SK-N-SH treated with all-trans-retinoic acid at 6 μM for 48 hours (cell line): ENCODE measurements around the gene GPR137.

Experiments
- ATAC-seq: fragments of 200-7000 bp; cut with Tn5 transposase; 3 replicates; pipeline ENCODE4 v1.9.1; 2020; ENCODE audit warnings: mild to moderate bottlenecking, moderate library complexity
- ARNTL ChIP-seq: fragments of 450-650 bp; formaldehyde crosslinking; IDR thresholded peaks from 2 replicates; pipeline ENCODE4 v1.5.0; 2020; ENCODE audit warnings: low read depth, mild to moderate bottlenecking, moderate library complexity, borderline replicate concordance
- BACH2 ChIP-seq: fragments of 250-450 bp; sonication (Bioruptor Pico); IDR thresholded peaks from 2 replicates; pipeline ENCODE4 v1.9.0; 2021; ENCODE audit warnings: mild to moderate bottlenecking, borderline replicate concordance
- CREB5 ChIP-seq: fragments of 250-450 bp; sonication (Bioruptor Pico); IDR thresholded peaks from 2 replicates; pipeline ENCODE4 v1.5.1; 2020; ENCODE audit warnings: low read depth, mild to moderate bottlenecking, moderate library complexity
- CSDC2 ChIP-seq: fragments of 250-450 bp; sonication (Bioruptor Pico); IDR thresholded peaks from 2 replicates; pipeline ENCODE4 v1.5.0; 2020; ENCODE audit warnings: mild to moderate bottlenecking, moderate library complexity
- ESRRG ChIP-seq: fragments of 250-450 bp; sonication (Bioruptor Pico); IDR thresholded peaks from 2 replicates; pipeline ENCODE4 v1.6.1; 2021; ENCODE audit warnings: mild to moderate bottlenecking
- GLIS3 ChIP-seq: fragments of 250-450 bp; sonication (Bioruptor Pico); IDR thresholded peaks from 2 replicates; pipeline ENCODE4 v1.5.0; 2020; ENCODE audit warnings: mild to moderate bottlenecking, moderate library complexity
- ISL1 ChIP-seq: fragments of 250-450 bp; sonication (Bioruptor Pico); IDR thresholded peaks from 2 replicates; pipeline ENCODE4 v2.1.2; 2022; ENCODE audit warnings: mild to moderate bottlenecking, moderate library complexity
- OSR1 ChIP-seq: fragments of 250-450 bp; sonication (Bioruptor Pico); IDR thresholded peaks from 2 replicates; pipeline ENCODE4 v1.8.0; 2022; ENCODE audit warnings: moderate library complexity, mild to moderate bottlenecking, inconsistent platforms
- PPARA ChIP-seq: fragments of 250-450 bp; sonication (Bioruptor Pico); IDR thresholded peaks from 2 replicates; pipeline ENCODE4 v1.5.0; 2020; ENCODE audit warnings: mild to moderate bottlenecking, borderline replicate concordance
- RARB ChIP-seq: fragments of 250-450 bp; sonication (Bioruptor Pico); IDR thresholded peaks from 2 replicates; pipeline ENCODE4 v1.8.0; 2021; ENCODE audit warnings: mild to moderate bottlenecking, moderate library complexity
- SNAI2 ChIP-seq: fragments of 250-450 bp; sonication (Bioruptor Pico); IDR thresholded peaks from 2 replicates; pipeline ENCODE4 v1.5.0; 2020; ENCODE audit warnings: mild to moderate bottlenecking, moderate library complexity
- TCF4 ChIP-seq: fragments of 250-450 bp; sonication (Bioruptor Pico); IDR thresholded peaks from 2 replicates; pipeline ENCODE4 v1.8.0; 2021; ENCODE audit warnings: mild to moderate bottlenecking, moderate library complexity, borderline replicate concordance
- TOX ChIP-seq: fragments of 250-450 bp; sonication (Bioruptor Pico); IDR thresholded peaks from 2 replicates; pipeline ENCODE4 v1.8.0; 2021; ENCODE audit warnings: mild to moderate bottlenecking, moderate library complexity, borderline replicate concordance
- ZC3H10 ChIP-seq: fragments of 250-450 bp; sonication (Bioruptor Pico); IDR thresholded peaks from 2 replicates; pipeline ENCODE4 v1.5.1; 2021; ENCODE audit warnings: mild to moderate bottlenecking, moderate library complexity
- ZFP3 ChIP-seq: fragments of 250-450 bp; sonication (Bioruptor Pico); IDR thresholded peaks from 2 replicates; pipeline ENCODE4 v1.5.0; 2020; ENCODE audit warnings: mild to moderate bottlenecking, moderate library complexity
- ZNF565 ChIP-seq: fragments of 450-650 bp; formaldehyde crosslinking; conservative IDR thresholded peaks from 2 replicates; pipeline ENCODE4 v1.5.0; 2020; ENCODE audit warnings: low read depth, mild to moderate bottlenecking, moderate library complexity
- ZNF70 ChIP-seq: fragments of 450-650 bp; formaldehyde crosslinking; IDR thresholded peaks from 2 replicates; pipeline ENCODE4 v1.5.0; 2020; ENCODE audit warnings: mild to moderate bottlenecking, moderate library complexity
- ZNF8 ChIP-seq: fragments of 450-650 bp; formaldehyde crosslinking; IDR thresholded peaks from 2 replicates; pipeline ENCODE4 v1.5.0; 2020; ENCODE audit warnings: mild to moderate bottlenecking, moderate library complexity
- TF ChIP-seq, protein P1 (sequence below): fragments of 250-450 bp; sonication (Bioruptor Pico); IDR thresholded peaks from 2 replicates; pipeline ENCODE4 v1.5.0; 2020; ENCODE audit warnings: mild to moderate bottlenecking, moderate library complexity
- TF ChIP-seq, protein P2 (sequence below): fragments of 250-450 bp; sonication (Bioruptor Pico); IDR thresholded peaks from 2 replicates; pipeline ENCODE4 v1.5.1; 2021; ENCODE audit warnings: mild to moderate bottlenecking, moderate library complexity
- TF ChIP-seq, protein P3 (sequence below): fragments of 250-450 bp; sonication (Bioruptor Pico); IDR thresholded peaks from 2 replicates; pipeline ENCODE4 v1.8.0; 2021; ENCODE audit warnings: low read depth, mild to moderate bottlenecking, moderate library complexity, borderline replicate concordance

Gene GPR137

GRCh38 chr11:64294774-64295173 is 9.1 kb downstream of the GPR137 start:
- no peak for TF ChIP-seq PPARA (CRISPR knock-in tag)
- ATAC-seq = no peak

DNA sequence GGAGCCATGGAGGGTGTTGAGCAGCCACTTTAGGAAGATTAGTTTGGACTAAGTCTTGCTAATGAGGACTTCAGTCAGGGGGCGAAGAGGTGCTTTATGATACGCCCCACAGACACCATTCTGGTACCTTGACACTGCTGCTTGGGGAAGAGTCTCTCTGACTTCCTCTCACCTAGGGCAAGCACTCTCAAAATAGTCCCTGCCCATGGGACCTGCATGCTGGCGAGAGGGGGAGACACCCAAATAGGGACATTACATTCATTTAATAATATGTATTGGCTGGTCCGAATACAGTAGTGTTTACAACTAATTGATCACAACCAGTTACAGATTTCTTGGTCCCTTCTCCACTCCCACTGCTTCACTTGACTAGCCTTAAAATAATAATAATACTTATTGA is 10.1 kb downstream of the GPR137 start:
- no peak for ATAC-seq
- TF ChIP-seq, protein P1, sequence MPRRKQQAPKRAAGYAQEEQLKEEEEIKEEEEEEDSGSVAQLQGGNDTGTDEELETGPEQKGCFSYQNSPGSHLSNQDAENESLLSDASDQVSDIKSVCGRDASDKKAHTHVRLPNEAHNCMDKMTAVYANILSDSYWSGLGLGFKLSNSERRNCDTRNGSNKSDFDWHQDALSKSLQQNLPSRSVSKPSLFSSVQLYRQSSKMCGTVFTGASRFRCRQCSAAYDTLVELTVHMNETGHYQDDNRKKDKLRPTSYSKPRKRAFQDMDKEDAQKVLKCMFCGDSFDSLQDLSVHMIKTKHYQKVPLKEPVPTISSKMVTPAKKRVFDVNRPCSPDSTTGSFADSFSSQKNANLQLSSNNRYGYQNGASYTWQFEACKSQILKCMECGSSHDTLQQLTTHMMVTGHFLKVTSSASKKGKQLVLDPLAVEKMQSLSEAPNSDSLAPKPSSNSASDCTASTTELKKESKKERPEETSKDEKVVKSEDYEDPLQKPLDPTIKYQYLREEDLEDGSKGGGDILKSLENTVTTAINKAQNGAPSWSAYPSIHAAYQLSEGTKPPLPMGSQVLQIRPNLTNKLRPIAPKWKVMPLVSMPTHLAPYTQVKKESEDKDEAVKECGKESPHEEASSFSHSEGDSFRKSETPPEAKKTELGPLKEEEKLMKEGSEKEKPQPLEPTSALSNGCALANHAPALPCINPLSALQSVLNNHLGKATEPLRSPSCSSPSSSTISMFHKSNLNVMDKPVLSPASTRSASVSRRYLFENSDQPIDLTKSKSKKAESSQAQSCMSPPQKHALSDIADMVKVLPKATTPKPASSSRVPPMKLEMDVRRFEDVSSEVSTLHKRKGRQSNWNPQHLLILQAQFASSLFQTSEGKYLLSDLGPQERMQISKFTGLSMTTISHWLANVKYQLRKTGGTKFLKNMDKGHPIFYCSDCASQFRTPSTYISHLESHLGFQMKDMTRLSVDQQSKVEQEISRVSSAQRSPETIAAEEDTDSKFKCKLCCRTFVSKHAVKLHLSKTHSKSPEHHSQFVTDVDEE (CRISPR knock-in tag) = no peak
- no peak for TF ChIP-seq ESRRG (CRISPR knock-in tag)
- TF ChIP-seq ZC3H10 = no peak
- TF ChIP-seq SNAI2 = no peak
- no peak for TF ChIP-seq CREB5 (CRISPR knock-in tag)
- TF ChIP-seq OSR1 (CRISPR knock-in tag) = no peak
- no peak for TF ChIP-seq BACH2 (CRISPR knock-in tag)
- TF ChIP-seq, protein P2, sequence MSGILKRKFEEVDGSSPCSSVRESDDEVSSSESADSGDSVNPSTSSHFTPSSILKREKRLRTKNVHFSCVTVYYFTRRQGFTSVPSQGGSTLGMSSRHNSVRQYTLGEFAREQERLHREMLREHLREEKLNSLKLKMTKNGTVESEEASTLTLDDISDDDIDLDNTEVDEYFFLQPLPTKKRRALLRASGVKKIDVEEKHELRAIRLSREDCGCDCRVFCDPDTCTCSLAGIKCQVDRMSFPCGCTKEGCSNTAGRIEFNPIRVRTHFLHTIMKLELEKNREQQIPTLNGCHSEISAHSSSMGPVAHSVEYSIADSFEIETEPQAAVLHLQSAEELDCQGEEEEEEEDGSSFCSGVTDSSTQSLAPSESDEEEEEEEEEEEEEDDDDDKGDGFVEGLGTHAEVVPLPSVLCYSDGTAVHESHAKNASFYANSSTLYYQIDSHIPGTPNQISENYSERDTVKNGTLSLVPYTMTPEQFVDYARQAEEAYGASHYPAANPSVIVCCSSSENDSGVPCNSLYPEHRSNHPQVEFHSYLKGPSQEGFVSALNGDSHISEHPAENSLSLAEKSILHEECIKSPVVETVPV (CRISPR knock-in tag) = no peak
- TF ChIP-seq ZNF565 = no peak
- TF ChIP-seq CSDC2 (CRISPR knock-in tag) = no peak
- TF ChIP-seq RARB (CRISPR knock-in tag) = no peak
- TF ChIP-seq TCF4 (CRISPR knock-in tag) = no peak
- TF ChIP-seq, protein P3, sequence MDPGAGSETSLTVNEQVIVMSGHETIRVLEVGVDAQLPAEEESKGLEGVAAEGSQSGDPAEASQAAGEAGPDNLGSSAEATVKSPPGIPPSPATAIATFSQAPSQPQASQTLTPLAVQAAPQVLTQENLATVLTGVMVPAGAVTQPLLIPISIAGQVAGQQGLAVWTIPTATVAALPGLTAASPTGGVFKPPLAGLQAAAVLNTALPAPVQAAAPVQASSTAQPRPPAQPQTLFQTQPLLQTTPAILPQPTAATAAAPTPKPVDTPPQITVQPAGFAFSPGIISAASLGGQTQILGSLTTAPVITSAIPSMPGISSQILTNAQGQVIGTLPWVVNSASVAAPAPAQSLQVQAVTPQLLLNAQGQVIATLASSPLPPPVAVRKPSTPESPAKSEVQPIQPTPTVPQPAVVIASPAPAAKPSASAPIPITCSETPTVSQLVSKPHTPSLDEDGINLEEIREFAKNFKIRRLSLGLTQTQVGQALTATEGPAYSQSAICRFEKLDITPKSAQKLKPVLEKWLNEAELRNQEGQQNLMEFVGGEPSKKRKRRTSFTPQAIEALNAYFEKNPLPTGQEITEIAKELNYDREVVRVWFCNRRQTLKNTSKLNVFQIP (CRISPR knock-in tag) = no peak
- TF ChIP-seq ZFP3 (CRISPR knock-in tag) = no peak
- TF ChIP-seq ARNTL (CRISPR knock-in tag) = no peak
- TF ChIP-seq ISL1 = no peak
- no peak for TF ChIP-seq GLIS3 (CRISPR knock-in tag)
- TF ChIP-seq ZNF8 (CRISPR knock-in tag) = no peak
- no peak for TF ChIP-seq TOX
- no peak for TF ChIP-seq ZNF70 (CRISPR knock-in tag)

DNA sequence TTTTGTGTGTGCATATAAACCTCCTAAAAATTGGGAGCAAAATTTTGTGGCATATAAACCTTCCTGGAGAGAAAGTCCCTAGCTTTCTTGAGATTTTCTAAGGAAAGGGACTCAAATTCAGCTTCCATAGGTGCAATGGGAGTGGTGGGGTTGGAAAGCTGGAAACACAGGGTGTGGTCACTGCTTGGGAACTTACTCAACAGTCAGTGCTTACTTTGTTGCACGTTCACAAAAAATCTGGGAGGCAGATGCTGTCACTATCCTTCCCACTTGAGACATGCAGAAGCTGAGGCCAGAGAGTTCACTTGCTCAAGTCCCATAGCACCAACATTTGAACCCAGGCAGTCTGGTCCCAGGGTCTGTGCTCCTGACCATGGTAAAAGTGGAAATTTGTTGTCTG is 10.6 kb downstream of the GPR137 start:
- TF ChIP-seq ISL1 = no peak
- TF ChIP-seq TCF4 (CRISPR knock-in tag) = no peak
- TF ChIP-seq OSR1 (CRISPR knock-in tag) = no peak
- TF ChIP-seq, protein P1 (CRISPR knock-in tag) = no peak
- TF ChIP-seq, protein P3 (CRISPR knock-in tag) = no peak
- no peak for TF ChIP-seq ZFP3 (CRISPR knock-in tag)
- no peak for TF ChIP-seq CREB5 (CRISPR knock-in tag)
- TF ChIP-seq, all 23 proteins: peak for 0
- no peak for ATAC-seq
